ENCODE measurements around the gene CCNYL1. TPM values are rescaled to one million over a fixed set of nuclear protein-coding genes. Genes with fewer than 3 reads are reported as not detected.

The CCNYL1 gene
- total RNA-seq, 1 experiment from 2014 or later = 40.7 TPM

DNA sequence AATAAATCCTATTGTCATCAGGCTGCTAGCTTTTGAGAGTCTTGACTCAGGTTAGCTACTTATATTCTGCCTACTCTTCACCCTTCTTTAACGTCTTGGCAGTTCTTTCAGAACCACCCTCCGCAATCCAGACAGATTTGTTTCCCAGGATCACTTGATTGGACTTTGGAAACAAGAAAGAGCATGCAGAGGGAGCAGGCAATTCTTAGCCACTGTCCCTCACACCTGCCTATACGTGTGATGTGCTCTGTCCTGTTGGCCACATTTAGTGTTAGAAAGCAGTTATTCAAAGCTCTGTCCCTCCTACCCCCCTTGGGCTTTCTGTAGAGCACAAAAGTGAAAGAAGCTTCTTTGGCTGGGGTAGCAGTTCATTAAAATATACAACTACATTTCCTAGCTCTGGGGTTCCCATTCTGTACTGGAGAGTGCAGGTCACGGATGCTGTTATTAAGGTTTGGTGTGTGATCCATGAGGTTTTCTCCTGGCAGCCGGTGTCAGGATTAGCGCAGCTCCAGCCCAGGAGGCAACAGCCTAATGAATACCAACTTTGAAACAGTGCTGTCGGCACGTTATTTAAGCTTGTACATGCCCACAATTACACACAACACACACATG lies 52.0 kb downstream of the CCNYL1 start:
- intact Hi-C loops (cut with micrococcal nuclease; ENCODE audit: unreplicated experiment) = no loop called here
- Histone ChIP-seq H3K36me3 (ENCODE audit: control insufficient read depth, insufficient read depth, low read length) (peaks cover 13% of the 10 kb centered on the region), H3K4me1 (peaks cover 59% of the 10 kb centered on the region), H3K9me3 (no peaks in the 10 kb centered on the region), H3K27me3 (replicated peaks; ENCODE audit: control insufficient read depth, insufficient read depth, low read length) (no peaks in the 10 kb centered on the region), H3K4me3 (ENCODE audit: low read depth, low read length) (no peak overlapping the region)
- POLR2A ChIA-PET = interaction anchor here (0.7 kb wide), 1 partner anchor 16 kb away, joined by 3 read pairs; no protein-coding TSS in a partner anchor
- BruUV-seq (replicated peaks) = no TSS peak
- Mint-ChIP-seq H3K4me1 (ENCODE audit: low read depth, unreplicated experiment) (peaks cover 48% of the 10 kb centered on the region), H3K27me3 (ENCODE audit: insufficient read depth, unreplicated experiment) (no peaks in the 10 kb centered on the region), H3K9me3 (ENCODE audit: unreplicated experiment) (no peaks in the 10 kb centered on the region), H3K4me3 (ENCODE audit: unreplicated experiment) (no peak overlapping the region), H3K27ac (ENCODE audit: unreplicated experiment) (no peak overlapping the region), H3K36me3 (ENCODE audit: insufficient read depth, unreplicated experiment) (peaks cover 98% of the 10 kb centered on the region)
- no peak for DNase-seq
- CTCF ChIA-PET = interaction anchor here (0.7 to 1.0 kb wide), 2 partner anchors 17 to 277 kb away, joined by 3 read pairs; no protein-coding TSS in a partner anchor
- TF ChIP-seq, protein P1, sequence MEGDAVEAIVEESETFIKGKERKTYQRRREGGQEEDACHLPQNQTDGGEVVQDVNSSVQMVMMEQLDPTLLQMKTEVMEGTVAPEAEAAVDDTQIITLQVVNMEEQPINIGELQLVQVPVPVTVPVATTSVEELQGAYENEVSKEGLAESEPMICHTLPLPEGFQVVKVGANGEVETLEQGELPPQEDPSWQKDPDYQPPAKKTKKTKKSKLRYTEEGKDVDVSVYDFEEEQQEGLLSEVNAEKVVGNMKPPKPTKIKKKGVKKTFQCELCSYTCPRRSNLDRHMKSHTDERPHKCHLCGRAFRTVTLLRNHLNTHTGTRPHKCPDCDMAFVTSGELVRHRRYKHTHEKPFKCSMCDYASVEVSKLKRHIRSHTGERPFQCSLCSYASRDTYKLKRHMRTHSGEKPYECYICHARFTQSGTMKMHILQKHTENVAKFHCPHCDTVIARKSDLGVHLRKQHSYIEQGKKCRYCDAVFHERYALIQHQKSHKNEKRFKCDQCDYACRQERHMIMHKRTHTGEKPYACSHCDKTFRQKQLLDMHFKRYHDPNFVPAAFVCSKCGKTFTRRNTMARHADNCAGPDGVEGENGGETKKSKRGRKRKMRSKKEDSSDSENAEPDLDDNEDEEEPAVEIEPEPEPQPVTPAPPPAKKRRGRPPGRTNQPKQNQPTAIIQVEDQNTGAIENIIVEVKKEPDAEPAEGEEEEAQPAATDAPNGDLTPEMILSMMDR (IDR thresholded peaks at IDR 0.05; ENCODE audit: insufficient read depth in 1 of 2, low read depth in 1 of 2, low read length in 1 of 2, severe bottlenecking in 1 of 2, unreplicated experiment in 1 of 2) = no peak

DNA sequence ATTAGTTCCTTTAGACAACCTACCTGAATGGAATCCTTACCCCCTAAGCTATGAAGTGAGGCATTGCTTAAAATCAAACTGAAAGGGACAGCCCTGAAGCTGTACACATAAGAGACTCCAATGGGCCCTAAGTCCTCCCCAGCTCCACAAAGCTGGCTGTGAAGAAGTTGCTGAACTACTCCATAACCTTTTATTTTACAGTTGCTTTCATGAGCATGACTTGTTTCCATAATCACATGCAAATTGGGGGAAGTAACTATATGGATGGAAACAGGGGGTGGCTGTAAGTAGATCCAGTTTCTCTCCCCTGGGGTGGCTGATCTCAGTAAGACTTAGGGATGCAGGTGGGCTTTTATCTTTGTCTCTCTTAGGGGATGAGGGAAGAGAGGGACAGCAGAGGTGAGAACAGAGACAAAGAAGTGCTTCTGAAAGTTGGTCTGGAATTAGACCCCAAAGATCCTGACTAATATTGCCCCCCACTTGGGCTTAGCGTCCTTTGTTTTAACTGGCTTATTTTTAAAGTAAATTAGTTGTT lies 52.7 kb downstream of the CCNYL1 start:
- Histone ChIP-seq H3K4me3 (ENCODE audit: low read depth, low read length) (no peak overlapping the region), H3K4me1 (peaks cover 59% of the 10 kb centered on the region), H3K27me3 (replicated peaks; ENCODE audit: control insufficient read depth, insufficient read depth, low read length) (no peaks in the 10 kb centered on the region), H3K9me3 (no peaks in the 10 kb centered on the region), H3K36me3 (ENCODE audit: control insufficient read depth, insufficient read depth, low read length) (peaks cover 13% of the 10 kb centered on the region)
- TF ChIP-seq, protein P1 (IDR thresholded peaks at IDR 0.05; ENCODE audit: insufficient read depth in 1 of 2, low read depth in 1 of 2, low read length in 1 of 2, severe bottlenecking in 1 of 2, unreplicated experiment in 1 of 2) = no peak
- H3K27me3 Mint-ChIP-seq (ENCODE audit: insufficient read depth, unreplicated experiment) = no peaks in the 10 kb centered on the region
- no peaks in the 10 kb centered on the region for H3K9me3 Mint-ChIP-seq (ENCODE audit: unreplicated experiment)
- ChIA-PET POLR2A (interaction anchor here (0.7 kb wide), 1 partner anchor 17 kb away, joined by 3 read pairs; no protein-coding TSS in a partner anchor), CTCF (interaction anchor here (0.7 to 1.0 kb wide), 2 partner anchors 18 to 276 kb away, joined by 3 read pairs; no protein-coding TSS in a partner anchor)
- peaks cover 48% of the 10 kb centered on the region for H3K4me1 Mint-ChIP-seq (ENCODE audit: low read depth, unreplicated experiment)
- intact Hi-C loops (cut with micrococcal nuclease; ENCODE audit: unreplicated experiment) = no loop called here
- no peak for DNase-seq
- H3K27ac Mint-ChIP-seq (ENCODE audit: unreplicated experiment) = peak overlapping the region; percentile 44
- peaks cover 98% of the 10 kb centered on the region for H3K36me3 Mint-ChIP-seq (ENCODE audit: insufficient read depth, unreplicated experiment)
- BruUV-seq (replicated peaks) = no TSS peak
- peak overlapping the region; percentile 54 for H3K4me3 Mint-ChIP-seq (ENCODE audit: unreplicated experiment)

DNA sequence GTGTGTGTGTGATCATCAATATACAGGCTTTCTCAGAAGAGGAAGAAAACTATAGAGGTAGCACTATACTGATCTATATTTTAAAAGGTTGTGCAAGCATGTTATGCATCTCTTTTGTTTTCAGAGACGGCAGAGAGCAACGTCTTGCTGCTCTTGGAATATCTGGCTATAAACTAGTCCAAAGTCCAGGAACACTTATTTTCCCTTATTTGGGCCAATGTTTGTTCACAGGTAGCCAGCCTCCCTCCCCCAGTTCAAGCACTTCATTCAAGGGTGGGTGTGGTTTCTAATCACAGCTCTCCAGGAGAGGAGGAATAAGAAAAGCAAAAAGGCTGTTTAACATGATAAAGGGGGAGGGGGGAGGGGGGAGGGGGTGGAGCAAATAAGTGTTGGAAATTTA lies 54.1 kb downstream of the CCNYL1 start:
- H3K4me1 ChIP-seq = peaks cover 63% of the 10 kb centered on the region
- peaks cover 45% of the 10 kb centered on the region for H3K4me1 Mint-ChIP-seq (ENCODE audit: low read depth, unreplicated experiment)
- ChIA-PET POLR2A (interaction anchor here (0.5 to 0.6 kb wide), 2 partner anchors 18 to 211 kb away, joined by 3 read pairs; no protein-coding TSS in a partner anchor), CTCF (interaction anchor here (0.6 to 2.0 kb wide), 11 partner anchors 18 to 306 kb away, joined by 3 to 10 read pairs (median 4); no protein-coding TSS in a partner anchor)
- peak; percentile 87 to 91 for DNase-seq
- H3K27ac Mint-ChIP-seq (ENCODE audit: unreplicated experiment) = peak overlapping the region; percentile 44
- no peaks in the 10 kb centered on the region for H3K9me3 ChIP-seq
- peak overlapping the region; percentile 19 for H3K4me3 ChIP-seq (ENCODE audit: low read depth, low read length)
- BruUV-seq (replicated peaks) = no TSS peak
- H3K9me3 Mint-ChIP-seq (ENCODE audit: unreplicated experiment) = no peaks in the 10 kb centered on the region
- no peaks in the 10 kb centered on the region for H3K27me3 Mint-ChIP-seq (ENCODE audit: insufficient read depth, unreplicated experiment)
- H3K27me3 ChIP-seq (replicated peaks; ENCODE audit: control insufficient read depth, insufficient read depth, low read length) = no peaks in the 10 kb centered on the region
- peaks cover 94% of the 10 kb centered on the region for H3K36me3 Mint-ChIP-seq (ENCODE audit: insufficient read depth, unreplicated experiment)
- H3K4me3 Mint-ChIP-seq (ENCODE audit: unreplicated experiment) = peak overlapping the region; percentile 54
- H3K36me3 ChIP-seq (ENCODE audit: control insufficient read depth, insufficient read depth, low read length) = peaks cover 13% of the 10 kb centered on the region
- TF ChIP-seq, protein P1 (IDR thresholded peaks at IDR 0.05; ENCODE audit: insufficient read depth in 1 of 2, low read depth in 1 of 2, low read length in 1 of 2, severe bottlenecking in 1 of 2, unreplicated experiment in 1 of 2) = no peak
- intact Hi-C loops (cut with micrococcal nuclease; ENCODE audit: unreplicated experiment) = loop anchor here (1.0 to 5.0 kb wide), 6 partner anchors 17 to 307 kb away; no protein-coding TSS in a partner anchor

Measured in Caco-2 (cell line).